NCI-H446 (cell line): ENCODE measurements around the gene ABCA13.

ENCODE experiments used
- DNase-seq, 2 experiments: peaks; one replicate each; lab custom pipeline; 2025; lab: John Stamatoyannopoulos, UW

Gene ABCA13

GRCh38 chr7:48366096-48366495, 194.8 kb downstream of the ABCA13 start:
- DNase-seq, result no peak

- no peak for DNase-seq
Measured at GRCh38 chr7:48376263-48376662, 205.0 kb downstream of the ABCA13 start.

- no peak for DNase-seq
Measured at GRCh38 chr7:48380921-48381320, 209.7 kb downstream of the ABCA13 start.

- DNase-seq, result no peak
Measured at GRCh38 chr7:48381571-48381970, 210.3 kb downstream of the ABCA13 start.

- no peak for DNase-seq
Measured at GRCh38 chr7:48384180-48384752, 213.0 kb downstream of the ABCA13 start.

GRCh38 chr7:48387932-48388331, 216.7 kb downstream of the ABCA13 start:
- DNase-seq, result no peak

GRCh38 chr7:48388911-48389310, 217.7 kb downstream of the ABCA13 start:
- DNase-seq, result no peak

GRCh38 chr7:48389977-48390376, 218.7 kb downstream of the ABCA13 start:
- no peak for DNase-seq

GRCh38 chr7:48390388-48391327, 219.4 kb downstream of the ABCA13 start:
- no peak for DNase-seq

GRCh38 chr7:48398191-48398590, 226.9 kb downstream of the ABCA13 start:
- no peak for DNase-seq

GRCh38 chr7:48402721-48403120, 231.5 kb downstream of the ABCA13 start:
- no peak for DNase-seq

- no peak for DNase-seq
Measured at GRCh38 chr7:48408731-48409130, 237.5 kb downstream of the ABCA13 start.

GRCh38 chr7:48411619-48412018, 240.4 kb downstream of the ABCA13 start:
- DNase-seq, result no peak

GRCh38 chr7:48414011-48414732, 242.9 kb downstream of the ABCA13 start:
- no peak for DNase-seq

GRCh38 chr7:48416327-48416908, 245.2 kb downstream of the ABCA13 start:
- DNase-seq, result no peak

GRCh38 chr7:48419401-48419800, 248.1 kb downstream of the ABCA13 start:
- DNase-seq, result no peak

GRCh38 chr7:48420206-48420605, 248.9 kb downstream of the ABCA13 start:
- peak in 1 of 2 experiments; percentile 33 for DNase-seq

GRCh38 chr7:48421357-48421756, 250.1 kb downstream of the ABCA13 start:
- no peak for DNase-seq

GRCh38 chr7:48424731-48425130, 253.5 kb downstream of the ABCA13 start:
- peak in 1 of 2 experiments; percentile 57 for DNase-seq

GRCh38 chr7:48426331-48426965, 255.2 kb downstream of the ABCA13 start:
- DNase-seq, result no peak

- no peak for DNase-seq
Measured at GRCh38 chr7:48426966-48427555, 255.8 kb downstream of the ABCA13 start.
